D341Med (cell line): ENCODE results near the gene TMEM132C.

Experiments used
- DNase-seq: peaks from one replicate; pipeline ENCODE4 v3.0.0; 2012; ENCODE audit warnings: low spot score

Gene TMEM132C

GRCh38 chr12:128338386-128339125 is 71.6 kb downstream of the TMEM132C start:
- DNase-seq: no peak

GRCh38 chr12:128339126-128339520 is 72.2 kb downstream of the TMEM132C start:
- DNase-seq: no peak

GRCh38 chr12:128339631-128340030 is 72.7 kb downstream of the TMEM132C start:
- DNase-seq: no peak

- DNase-seq: no peak
Measured at GRCh38 chr12:128353301-128353700, 86.3 kb downstream of the TMEM132C start.

- DNase-seq: no peak
Measured at GRCh38 chr12:128356547-128356946, 89.6 kb downstream of the TMEM132C start.

GRCh38 chr12:128361400-128361995 is 94.5 kb downstream of the TMEM132C start:
- no peak for DNase-seq

GRCh38 chr12:128365032-128365431 is 98.1 kb downstream of the TMEM132C start:
- DNase-seq: no peak

- no peak for DNase-seq
Measured at GRCh38 chr12:128365651-128366231, 98.8 kb downstream of the TMEM132C start.

GRCh38 chr12:128367961-128368360 is 101.0 kb downstream of the TMEM132C start:
- no peak for DNase-seq

- peak; percentile 66 for DNase-seq
Measured at GRCh38 chr12:128381541-128381940, 114.6 kb downstream of the TMEM132C start.

GRCh38 chr12:128381946-128382345 is 115.0 kb downstream of the TMEM132C start:
- DNase-seq: no peak

- no peak for DNase-seq
Measured at GRCh38 chr12:128382946-128383345, 116.0 kb downstream of the TMEM132C start.

GRCh38 chr12:128383357-128383937 is 116.5 kb downstream of the TMEM132C start:
- DNase-seq: peak; percentile 35

GRCh38 chr12:128385736-128386135 is 118.8 kb downstream of the TMEM132C start:
- DNase-seq: no peak

GRCh38 chr12:128387811-128388422 is 120.9 kb downstream of the TMEM132C start:
- peak; percentile 76 for DNase-seq

- DNase-seq: no peak
Measured at GRCh38 chr12:128388461-128389000, 121.6 kb downstream of the TMEM132C start.

GRCh38 chr12:128393346-128393745 is 126.4 kb downstream of the TMEM132C start:
- no peak for DNase-seq

- no peak for DNase-seq
Measured at GRCh38 chr12:128394137-128394536, 127.2 kb downstream of the TMEM132C start.

GRCh38 chr12:128399253-128399652 is 132.3 kb downstream of the TMEM132C start:
- no peak for DNase-seq

GRCh38 chr12:128402486-128403243 is 135.7 kb downstream of the TMEM132C start:
- no peak for DNase-seq

- DNase-seq: no peak
Measured at GRCh38 chr12:128408669-128409068, 141.7 kb downstream of the TMEM132C start.
